ENCODE results near the gene C6orf136.

The C6orf136 gene

DNA sequence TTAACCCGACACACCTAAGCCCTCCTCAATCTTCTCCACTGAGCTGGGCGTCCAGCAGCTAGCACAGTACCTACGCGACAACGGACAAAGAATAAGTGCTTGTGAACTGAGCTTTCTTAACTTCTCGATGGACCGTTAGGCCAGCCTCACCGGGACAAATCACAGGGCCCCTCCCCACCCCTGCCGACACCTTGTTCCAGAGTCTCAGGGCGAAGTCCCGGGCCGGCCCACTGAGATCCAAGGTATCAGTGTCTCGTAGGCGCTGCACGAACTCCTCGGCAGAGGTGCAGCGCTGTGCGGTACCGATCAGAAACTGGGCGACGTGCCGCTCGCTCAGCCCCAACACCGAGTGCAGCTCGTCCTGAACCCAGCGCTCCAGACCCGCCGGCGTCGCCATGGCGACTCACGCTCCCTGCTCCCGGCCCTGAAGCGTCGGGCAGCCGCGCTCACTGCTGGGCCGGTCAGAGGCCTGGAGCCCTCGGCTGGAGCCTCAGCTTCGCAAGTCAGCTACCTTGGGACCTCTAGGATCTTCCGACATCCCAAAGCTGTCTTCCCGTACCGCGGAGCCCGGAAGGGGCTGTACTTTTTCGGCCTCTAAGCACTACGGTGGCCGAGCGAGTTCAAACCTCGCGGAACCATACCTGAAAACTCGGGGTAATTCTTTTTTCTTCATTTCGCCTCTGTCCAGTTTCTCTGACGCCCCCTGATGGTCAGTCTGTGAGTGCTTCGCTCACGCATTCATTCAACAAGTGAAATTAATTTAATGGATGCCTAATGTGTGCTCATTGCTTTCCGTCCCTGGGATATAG lies 25.7 kb downstream of the C6orf136 start, which contains the start of gene DHX16:
Gene DHX16 (minus strand): TSS at position 562 of the 809 bp plus-strand sequence. CDS start 165 bp downstream, at position 397.
- peak within 1 kb of the TSS; percentile 39; the same call in 1 of the 2 replicates for H3K9ac ChIP-seq
- no peaks in the 10 kb centered on the region for H4K20me1 ChIP-seq (ENCODE audit: insufficient read depth)
- H3K36me3 ChIP-seq (ENCODE audit: insufficient read depth), result no peaks in the 10 kb centered on the region
- peak within 1 kb of the TSS; percentile 55 for H3K4me2 ChIP-seq
- H2AFZ ChIP-seq (ENCODE audit: low read depth), result peak within 1 kb of the TSS; percentile 66
- H3K27ac ChIP-seq, result peak within 1 kb of the TSS; percentile 8; the same call in 1 of the 2 replicates
- TF ChIP-seq, protein P1, sequence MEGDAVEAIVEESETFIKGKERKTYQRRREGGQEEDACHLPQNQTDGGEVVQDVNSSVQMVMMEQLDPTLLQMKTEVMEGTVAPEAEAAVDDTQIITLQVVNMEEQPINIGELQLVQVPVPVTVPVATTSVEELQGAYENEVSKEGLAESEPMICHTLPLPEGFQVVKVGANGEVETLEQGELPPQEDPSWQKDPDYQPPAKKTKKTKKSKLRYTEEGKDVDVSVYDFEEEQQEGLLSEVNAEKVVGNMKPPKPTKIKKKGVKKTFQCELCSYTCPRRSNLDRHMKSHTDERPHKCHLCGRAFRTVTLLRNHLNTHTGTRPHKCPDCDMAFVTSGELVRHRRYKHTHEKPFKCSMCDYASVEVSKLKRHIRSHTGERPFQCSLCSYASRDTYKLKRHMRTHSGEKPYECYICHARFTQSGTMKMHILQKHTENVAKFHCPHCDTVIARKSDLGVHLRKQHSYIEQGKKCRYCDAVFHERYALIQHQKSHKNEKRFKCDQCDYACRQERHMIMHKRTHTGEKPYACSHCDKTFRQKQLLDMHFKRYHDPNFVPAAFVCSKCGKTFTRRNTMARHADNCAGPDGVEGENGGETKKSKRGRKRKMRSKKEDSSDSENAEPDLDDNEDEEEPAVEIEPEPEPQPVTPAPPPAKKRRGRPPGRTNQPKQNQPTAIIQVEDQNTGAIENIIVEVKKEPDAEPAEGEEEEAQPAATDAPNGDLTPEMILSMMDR (conservative IDR thresholded peaks at IDR 0.05; ENCODE audit: low read depth, low read length), result peak; percentile 81
- no peak within 1 kb of the TSS for H3K4me3 ChIP-seq (IDR thresholded peaks at IDR 0.05; ENCODE audit: insufficient read depth, low read depth, low read length)
- H3K4me1 ChIP-seq (ENCODE audit: low read depth, poor library complexity, severe bottlenecking), result peaks cover 16% of the 10 kb centered on the region
- H3K79me2 ChIP-seq (ENCODE audit: insufficient read depth, low read depth), result peaks cover 17% of the 10 kb centered on the region; the same call in 1 of the 2 replicates
- H3K27me3 ChIP-seq (ENCODE audit: insufficient read depth, low read depth), result no peaks in the 10 kb centered on the region

GRCh38 chr6:30676660-30677285 lies 29.8 kb downstream of the C6orf136 start:
- Histone ChIP-seq H3K27me3 (ENCODE audit: insufficient read depth, low read depth) (no peaks in the 10 kb centered on the region), H3K9ac (no peak overlapping the region), H3K79me2 (ENCODE audit: insufficient read depth, low read depth) (peaks cover 20% of the 10 kb centered on the region; the same call in 1 of the 2 replicates), H4K20me1 (ENCODE audit: insufficient read depth) (no peaks in the 10 kb centered on the region), H3K4me2 (no peak overlapping the region), H3K4me3 (IDR thresholded peaks at IDR 0.05; ENCODE audit: insufficient read depth, low read depth, low read length) (no peak overlapping the region), H3K4me1 (ENCODE audit: low read depth, poor library complexity, severe bottlenecking) (peaks cover 23% of the 10 kb centered on the region), H2AFZ (ENCODE audit: low read depth) (no peak overlapping the region), H3K27ac (no peak overlapping the region), H3K36me3 (ENCODE audit: insufficient read depth) (no peaks in the 10 kb centered on the region)
- TF ChIP-seq, protein P1 (conservative IDR thresholded peaks at IDR 0.05; ENCODE audit: low read depth, low read length), result no peak

DNA sequence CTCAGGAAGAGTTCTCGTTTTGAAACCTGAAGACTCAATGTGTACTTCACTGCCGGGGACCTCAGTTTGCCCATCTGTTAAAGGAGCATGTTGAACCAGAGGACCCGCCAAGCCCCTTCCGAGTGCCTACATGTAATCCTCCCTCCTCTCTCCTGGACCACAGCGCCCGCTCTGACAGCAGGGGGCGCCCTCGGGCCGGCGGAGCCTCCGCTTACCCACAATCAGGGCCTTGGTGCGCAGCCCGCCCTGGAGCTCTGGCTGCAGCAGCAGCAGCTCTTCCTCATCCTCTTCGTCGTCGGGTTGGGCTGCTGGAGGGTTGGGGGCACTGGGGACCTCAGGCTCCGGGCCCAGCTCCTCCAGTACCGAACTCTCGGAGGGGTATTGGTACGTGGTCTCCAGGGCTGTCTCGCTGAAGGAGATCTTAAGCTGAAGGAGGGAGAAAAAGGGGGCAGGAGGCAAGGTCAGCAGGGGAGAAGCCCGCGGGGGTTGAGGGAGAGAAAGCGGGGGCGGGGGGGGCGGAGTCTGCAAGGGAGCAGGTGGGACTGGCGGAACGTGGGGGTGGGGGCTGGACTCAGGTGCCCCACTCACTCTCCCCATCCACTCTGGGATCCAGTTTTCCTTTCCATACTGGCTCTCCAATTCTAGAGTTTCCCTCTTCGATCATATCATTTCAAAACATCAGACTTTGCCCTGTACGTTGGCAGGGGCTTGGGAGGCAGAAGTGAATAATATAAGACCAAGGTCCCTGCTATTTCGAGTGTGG lies 32.2 kb downstream of the C6orf136 start:
- TF ChIP-seq, protein P1 (conservative IDR thresholded peaks at IDR 0.05; ENCODE audit: low read depth, low read length), result peak; percentile 85
- H4K20me1 ChIP-seq (ENCODE audit: insufficient read depth), result no peaks in the 10 kb centered on the region
- H3K9ac ChIP-seq, result no peak overlapping the region
- no peak overlapping the region; the same call in 1 of the 2 replicates for H3K4me2 ChIP-seq
- H3K4me3 ChIP-seq (IDR thresholded peaks at IDR 0.05; ENCODE audit: insufficient read depth, low read depth, low read length), result no peak overlapping the region
- H3K27me3 ChIP-seq (ENCODE audit: insufficient read depth, low read depth), result no peaks in the 10 kb centered on the region
- no peaks in the 10 kb centered on the region for H3K36me3 ChIP-seq (ENCODE audit: insufficient read depth)
- no peak overlapping the region; the same call in 1 of the 2 replicates for H2AFZ ChIP-seq (ENCODE audit: low read depth)
- H3K27ac ChIP-seq, result no peak overlapping the region
- peaks cover 31% of the 10 kb centered on the region for H3K4me1 ChIP-seq (ENCODE audit: low read depth, poor library complexity, severe bottlenecking)
- H3K79me2 ChIP-seq (ENCODE audit: insufficient read depth, low read depth), result peaks cover 29% of the 10 kb centered on the region

DNA sequence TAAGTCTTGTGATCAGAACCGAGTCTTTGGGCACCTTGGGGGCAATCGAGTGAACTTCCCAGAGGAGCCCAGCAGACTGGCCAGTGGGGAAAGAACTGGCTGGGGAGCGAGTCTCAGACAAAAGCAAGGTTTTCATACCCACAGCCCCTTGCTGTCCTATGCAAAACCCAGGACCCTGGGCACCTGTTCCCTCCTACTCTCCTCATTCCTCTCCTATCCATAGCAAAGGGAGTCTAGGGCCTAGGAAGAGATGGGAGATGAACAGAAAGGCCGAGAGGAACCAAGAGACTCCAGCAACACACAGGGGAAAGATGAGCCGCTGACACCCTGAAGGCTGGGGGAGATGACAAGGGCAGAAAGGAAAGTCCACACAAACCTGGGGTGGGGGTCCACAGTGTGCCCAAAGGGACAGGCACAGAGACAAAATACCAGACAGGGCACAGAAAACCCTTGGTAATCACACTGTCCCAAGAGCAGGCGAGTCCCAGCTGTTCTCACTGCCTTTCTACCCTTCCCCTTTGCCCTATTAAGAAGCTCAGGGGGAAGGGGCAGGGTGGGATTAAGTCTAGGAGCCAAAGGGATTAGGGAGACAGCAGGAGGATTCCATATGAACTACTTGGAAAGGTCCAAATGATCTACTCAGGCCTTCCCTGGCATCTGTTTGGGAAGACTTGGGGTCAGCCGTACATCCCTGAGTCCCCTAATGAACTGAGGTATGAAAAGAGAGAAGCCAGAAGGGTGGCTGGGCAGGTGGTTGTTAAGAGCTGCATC lies 33.0 kb downstream of the C6orf136 start:
- no peak overlapping the region; the same call in 1 of the 2 replicates for H3K4me2 ChIP-seq
- H3K4me1 ChIP-seq (ENCODE audit: low read depth, poor library complexity, severe bottlenecking), result peaks cover 35% of the 10 kb centered on the region
- TF ChIP-seq, protein P1 (conservative IDR thresholded peaks at IDR 0.05; ENCODE audit: low read depth, low read length), result no peak
- peaks cover 36% of the 10 kb centered on the region for H3K79me2 ChIP-seq (ENCODE audit: insufficient read depth, low read depth)
- H4K20me1 ChIP-seq (ENCODE audit: insufficient read depth), result no peaks in the 10 kb centered on the region
- H3K9ac ChIP-seq, result no peak overlapping the region
- H3K27me3 ChIP-seq (ENCODE audit: insufficient read depth, low read depth), result no peaks in the 10 kb centered on the region
- H3K27ac ChIP-seq, result no peak overlapping the region
- H3K36me3 ChIP-seq (ENCODE audit: insufficient read depth), result no peaks in the 10 kb centered on the region
- H3K4me3 ChIP-seq (IDR thresholded peaks at IDR 0.05; ENCODE audit: insufficient read depth, low read depth, low read length), result no peak overlapping the region
- no peak overlapping the region for H2AFZ ChIP-seq (ENCODE audit: low read depth)

All from KMS-11 (cell line).